NCI-H345 treated with DMSO at 0.1 percent for 48 hours (cell line): ENCODE data around the gene SEC24D.

Experiments used
- DNase-seq: peaks from one replicate; lab custom pipeline; 2025; ENCODE audit not compliant: unreplicated experiment; lab: John Stamatoyannopoulos, UW

The SEC24D gene

GRCh38 chr4:118776157-118776954 lies 59.6 kb downstream of the SEC24D start:
- DNase-seq = no peak

DNA sequence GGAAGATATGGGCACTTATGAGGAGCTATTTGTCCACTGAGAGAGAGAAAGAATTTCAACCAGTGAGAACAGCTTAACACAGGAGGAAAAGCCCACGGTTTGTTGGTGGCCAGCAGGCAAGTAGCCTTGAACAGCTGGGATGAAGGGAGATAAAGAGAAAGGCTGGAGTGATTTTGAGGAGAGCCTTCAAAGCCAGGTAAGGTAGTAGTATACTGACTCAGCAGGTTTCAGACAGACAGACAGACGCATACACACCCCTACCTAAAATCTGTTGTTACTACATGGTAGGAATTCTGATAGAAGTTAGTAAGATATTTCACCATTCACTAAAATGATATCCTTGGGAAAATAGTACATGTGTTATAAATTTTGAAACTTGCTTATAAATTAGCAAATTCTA lies 60.5 kb downstream of the SEC24D start:
- no peak for DNase-seq

GRCh38 chr4:118774989-118775388 lies 60.9 kb downstream of the SEC24D start:
- DNase-seq = no peak

GRCh38 chr4:118774321-118774720 lies 61.6 kb downstream of the SEC24D start:
- no peak for DNase-seq

- DNase-seq = no peak
Measured at GRCh38 chr4:118773429-118773792, 62.5 kb downstream of the SEC24D start.

DNA sequence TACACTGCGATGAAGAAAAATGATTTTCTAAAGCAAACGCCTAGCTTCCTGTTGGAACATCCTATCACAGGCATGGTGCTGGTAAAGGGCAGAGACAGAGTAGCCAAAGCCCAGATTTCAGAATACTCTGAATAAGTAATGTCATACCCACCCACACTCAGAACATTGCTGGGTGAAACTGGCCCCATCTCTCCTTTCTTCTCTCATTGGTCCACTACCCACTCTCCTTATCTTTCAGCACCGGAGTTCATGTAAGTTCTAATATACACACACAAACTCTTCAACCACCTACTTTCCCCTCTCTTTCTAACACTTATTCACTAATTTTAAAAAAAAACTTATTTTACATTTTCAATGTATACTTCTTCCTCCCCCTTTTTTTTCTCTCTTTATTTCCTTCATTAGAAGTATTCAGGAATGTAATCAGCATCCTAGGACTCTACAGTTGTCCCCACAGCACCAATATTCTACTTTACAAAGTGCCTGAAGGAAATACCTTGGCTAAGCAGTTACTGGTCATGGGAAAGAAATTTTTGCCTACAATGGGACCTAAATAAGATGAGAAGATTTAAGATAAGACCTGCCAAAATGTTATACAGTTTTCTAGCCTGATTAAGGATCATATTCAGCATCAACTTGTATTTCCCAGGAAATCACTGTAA lies 63.0 kb downstream of the SEC24D start:
- no peak for DNase-seq

DNA sequence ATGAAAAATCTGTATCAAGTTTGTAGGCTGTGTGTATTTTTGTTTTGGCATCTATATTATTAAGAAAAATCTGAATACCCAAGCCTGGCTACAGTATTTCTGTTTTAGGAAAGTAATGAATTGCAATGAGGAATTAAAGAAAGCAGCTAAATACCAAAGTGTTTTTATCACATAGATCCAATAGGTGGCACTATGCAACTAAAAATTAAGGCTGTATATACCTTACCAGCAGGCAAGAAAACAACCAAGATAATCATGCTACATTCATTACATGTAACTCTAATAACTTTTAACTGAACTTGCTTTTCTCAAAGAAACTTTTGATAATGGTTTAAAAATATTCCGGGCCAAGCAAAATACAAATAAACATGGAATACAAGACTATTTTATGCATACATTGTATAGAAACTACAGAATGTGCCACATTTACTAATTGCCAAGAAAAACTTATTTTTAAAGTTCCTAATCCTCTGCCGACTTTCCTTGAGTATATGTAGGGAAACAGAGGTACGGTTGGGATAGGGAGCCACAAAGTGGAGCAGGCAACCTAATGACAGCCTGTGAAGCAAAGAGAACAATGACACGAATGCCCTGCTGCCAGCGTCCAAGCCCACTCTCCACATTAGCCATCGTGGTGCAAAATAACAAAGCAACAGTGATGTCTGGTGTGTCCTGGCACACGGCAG lies 63.7 kb downstream of the SEC24D start:
- DNase-seq = no peak

DNA sequence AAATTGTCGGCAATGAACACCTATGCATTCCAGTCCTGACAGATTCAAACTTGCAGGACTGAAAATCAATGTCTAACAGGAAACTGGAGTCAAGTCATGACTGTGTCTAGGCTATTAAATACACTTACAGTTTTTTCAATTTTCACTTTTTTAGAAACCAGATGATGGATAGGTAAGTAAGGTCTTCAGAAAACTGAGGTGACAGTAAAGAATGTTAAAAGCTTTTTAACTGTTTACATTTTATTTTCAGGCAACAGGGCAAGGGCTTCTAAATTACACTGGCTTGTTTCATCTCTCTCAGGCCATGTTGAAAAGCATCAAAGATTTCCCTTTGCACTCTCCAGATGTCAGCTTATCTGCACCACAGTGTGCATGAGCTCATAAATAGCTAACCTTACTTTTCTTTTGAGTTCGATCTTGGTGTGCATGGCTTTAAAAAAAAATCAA lies 65.2 kb downstream of the SEC24D start:
- DNase-seq = no peak

DNA sequence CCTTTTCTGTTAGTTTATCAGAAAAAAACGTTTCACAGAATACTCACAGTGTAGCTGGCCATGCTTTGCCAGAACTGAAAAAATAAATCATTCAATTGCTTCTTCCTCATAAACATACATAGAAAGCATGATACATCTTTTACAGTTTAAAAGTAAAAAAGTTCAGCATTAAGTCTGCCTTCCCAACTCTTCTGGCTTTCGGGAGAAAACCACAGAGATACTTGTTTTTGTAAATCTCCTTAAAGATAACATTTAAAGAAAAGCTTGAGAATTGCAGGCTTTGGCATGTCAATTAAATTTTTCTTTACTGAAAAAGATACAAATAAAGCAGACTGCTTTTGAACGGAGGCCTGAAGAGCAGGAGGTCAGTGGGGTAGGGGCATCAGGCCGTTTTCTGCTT lies 66.8 kb downstream of the SEC24D start:
- no peak for DNase-seq

- no peak for DNase-seq
Measured at GRCh38 chr4:118767109-118767508, 68.8 kb downstream of the SEC24D start.

DNA sequence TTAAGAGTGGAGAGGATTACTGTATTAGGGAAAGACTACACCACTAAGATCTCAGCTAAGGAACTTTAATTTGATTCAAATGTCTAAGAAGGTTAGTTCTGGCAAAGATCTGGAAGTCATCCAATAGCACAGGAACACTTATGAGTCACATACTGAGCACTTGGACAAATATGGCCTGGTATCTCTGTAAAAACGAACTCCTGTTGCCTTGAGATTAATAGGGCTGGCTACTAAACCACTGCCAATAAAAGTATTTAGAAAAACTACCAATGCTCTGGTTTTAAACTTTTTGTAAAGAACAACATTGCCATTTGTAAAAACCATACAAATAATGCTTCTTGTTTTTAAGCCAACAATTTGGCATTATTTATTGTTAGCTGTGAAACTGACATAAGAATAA lies 70.5 kb downstream of the SEC24D start:
- DNase-seq = no peak

DNA sequence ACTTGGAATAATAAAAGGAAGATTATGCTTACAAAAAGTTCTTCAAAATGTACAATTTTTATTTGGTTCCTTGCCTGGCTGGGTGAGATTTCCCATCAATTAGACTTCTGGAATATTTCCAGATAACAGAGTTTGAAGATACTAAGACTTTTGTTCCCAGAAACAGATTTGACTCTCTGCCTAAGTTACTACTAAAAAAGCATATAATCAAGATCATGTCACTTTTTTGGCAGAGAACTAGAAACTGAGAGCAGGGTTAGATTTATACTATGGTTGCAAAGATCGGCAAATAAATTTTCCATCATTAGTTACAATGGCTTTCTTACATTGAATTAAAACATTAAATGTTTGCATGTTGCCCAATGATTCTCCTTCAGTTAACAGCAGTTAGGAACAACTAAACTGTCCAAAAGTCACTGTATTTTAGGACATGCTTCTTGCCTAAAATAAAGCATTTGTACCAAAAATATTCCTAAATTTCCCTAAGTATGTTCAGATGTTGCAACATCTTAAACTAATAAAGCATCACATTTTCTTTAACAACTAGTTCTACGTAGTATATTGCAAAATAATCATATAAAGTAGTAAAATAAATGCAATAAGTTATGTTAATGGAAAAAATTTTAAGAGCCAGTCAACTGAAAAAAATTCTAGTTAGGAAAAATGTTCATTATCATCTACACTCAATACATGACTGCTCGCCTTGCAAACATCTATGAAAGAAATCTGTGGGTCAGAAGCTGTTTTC lies 73.0 kb downstream of the SEC24D start:
- no peak for DNase-seq

- DNase-seq = no peak
Measured at GRCh38 chr4:118762155-118762554, 73.8 kb downstream of the SEC24D start.

- DNase-seq = no peak
Measured at GRCh38 chr4:118761397-118762016, 74.4 kb downstream of the SEC24D start.

DNA sequence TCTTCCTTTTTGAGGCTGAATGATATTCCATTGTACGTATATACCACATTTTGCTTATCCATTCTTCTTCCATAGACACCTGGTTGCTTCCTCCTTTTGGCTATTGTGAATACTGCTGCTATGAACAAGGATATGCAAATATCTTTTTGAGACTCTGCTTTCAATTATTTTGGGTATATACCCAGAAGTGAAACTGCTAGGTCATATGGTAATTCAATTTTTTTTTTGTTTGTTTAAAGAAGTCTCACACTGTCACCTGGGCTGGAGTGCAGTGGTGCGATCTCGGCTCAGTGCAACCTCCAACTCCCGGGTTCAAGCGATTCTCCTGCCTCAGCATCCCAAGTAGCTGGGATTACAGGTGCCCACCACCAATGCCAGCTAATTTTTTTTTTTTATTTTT lies 75.4 kb downstream of the SEC24D start:
- DNase-seq = no peak

DNA sequence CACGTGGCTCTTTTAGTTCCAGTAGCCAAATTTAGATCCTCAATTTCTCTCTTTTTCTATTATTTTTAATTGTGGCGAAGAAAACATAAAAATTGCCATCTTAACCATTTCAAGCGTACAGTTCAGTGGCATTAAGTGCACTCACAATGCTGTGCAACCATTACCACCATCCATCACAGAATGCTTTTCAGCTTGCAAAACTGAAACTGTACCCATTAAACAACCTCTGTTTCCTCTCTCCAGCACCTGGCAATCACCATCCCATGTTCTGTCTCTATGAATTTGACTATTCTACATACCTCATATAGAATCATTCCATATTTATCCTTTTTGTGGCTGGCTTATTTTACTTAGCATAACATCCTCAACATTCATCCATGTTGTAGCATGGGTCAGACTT lies 75.8 kb downstream of the SEC24D start:
- DNase-seq = no peak

- no peak for DNase-seq
Measured at GRCh38 chr4:118759481-118759880, 76.4 kb downstream of the SEC24D start.

- no peak for DNase-seq
Measured at GRCh38 chr4:118758293-118758692, 77.6 kb downstream of the SEC24D start.

DNA sequence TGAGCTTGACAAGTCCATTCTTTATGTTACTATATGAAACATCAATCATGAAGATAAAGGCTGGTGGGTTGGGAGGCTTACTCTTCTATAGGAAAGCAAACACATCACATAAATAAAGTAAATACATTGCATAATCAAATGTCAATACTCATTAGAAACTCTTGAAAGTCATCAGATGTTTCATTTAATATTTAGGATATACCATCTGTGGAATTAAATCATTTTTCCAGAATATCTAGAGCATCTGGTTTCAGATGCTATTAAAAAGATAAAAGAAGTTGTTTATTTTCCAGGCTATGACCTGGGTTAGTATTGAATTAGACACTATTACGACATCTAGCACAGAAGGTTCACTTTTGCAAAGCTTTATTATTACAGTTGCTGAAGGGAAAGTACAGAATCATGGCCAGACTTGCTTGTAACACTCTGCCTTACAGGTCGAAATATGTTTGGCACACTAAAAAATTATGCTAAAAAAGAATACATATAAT lies 78.1 kb downstream of the SEC24D start:
- no peak for DNase-seq

DNA sequence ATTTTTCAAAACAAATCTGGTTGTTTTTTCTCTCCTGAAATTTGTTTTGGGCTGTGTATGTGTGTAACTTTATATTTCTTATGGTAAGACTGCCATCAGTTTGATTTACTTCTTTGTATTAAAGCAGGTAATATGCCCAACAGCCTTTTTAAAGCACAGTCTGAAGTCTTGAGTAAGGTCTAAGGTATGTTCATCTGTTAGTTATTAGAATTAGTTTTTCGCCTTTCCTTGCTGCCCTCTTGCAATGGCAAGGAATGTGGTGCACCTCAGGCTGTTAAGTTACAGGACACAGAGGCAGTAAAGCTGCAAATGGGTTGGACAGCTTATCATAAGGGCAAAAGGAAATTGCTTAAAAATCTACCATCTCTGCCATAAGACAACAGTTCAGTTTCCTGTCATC lies 79.0 kb downstream of the SEC24D start:
- no peak for DNase-seq

- DNase-seq = no peak
Measured at GRCh38 chr4:118756429-118756828, 79.5 kb downstream of the SEC24D start.
